HG03097 (cell line): Measurements from ENCODE around the gene RPL9.
"Not testable (repeated sequence)": the region's sequence is repeated elsewhere in the genome, so short reads cannot be mapped to it uniquely, and the experiment has no call there.

Source experiments
- ATAC-seq: cut with Tn5 transposase; IDR thresholded peaks from one replicate; pipeline ENCODE4 v1.9.1; 2021; ENCODE audit not compliant: unreplicated experiment, low FRiP score

Gene RPL9

DNA sequence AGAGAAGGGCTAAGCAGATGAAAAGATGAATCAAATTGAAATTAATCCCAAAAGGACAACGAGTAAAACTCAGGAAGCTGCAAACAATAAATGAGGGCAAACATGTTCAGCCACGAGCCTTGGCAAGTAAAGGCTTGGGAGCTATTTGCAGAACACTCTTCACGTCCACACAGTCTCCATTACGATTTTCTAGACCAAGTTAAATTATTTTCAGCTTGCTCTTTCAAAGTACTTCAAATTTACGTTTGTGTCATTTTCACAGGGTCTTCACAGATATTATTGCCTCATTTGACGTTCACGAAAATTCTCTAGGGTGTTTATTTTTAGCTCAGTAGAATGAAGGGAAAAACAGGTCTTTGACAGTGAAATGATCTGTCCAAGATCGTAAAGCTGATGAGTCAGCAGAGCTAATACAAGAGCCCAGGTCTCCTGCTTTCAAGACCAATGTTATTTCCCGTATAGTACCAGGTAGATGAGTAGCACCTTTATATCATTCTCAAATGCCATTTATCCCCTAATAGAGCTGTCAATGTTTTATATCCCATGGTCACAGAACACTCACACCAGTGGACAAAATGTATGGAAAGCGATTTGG, 31.1 kb downstream of the RPL9 start:
- ATAC-seq, result no peak

DNA sequence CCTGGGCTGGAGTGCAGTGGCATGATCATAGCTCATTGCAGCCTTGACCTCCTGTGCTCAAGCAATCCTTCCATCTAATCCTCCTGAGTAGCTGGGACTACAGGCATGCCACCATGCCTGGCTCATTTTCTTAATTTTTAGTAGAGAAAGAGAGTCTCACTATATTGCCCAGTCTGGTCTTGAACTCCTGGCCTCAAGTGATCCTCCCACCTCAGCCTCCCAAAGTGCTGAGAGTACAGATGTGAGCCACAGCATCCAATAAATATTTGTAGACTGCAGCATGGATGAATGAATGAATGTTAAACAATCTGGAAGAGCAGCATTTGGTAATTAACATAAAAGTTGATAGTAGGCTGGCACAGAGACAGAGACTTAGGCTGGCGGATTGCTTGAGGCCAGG, 32.0 kb downstream of the RPL9 start:
- ATAC-seq, result no peak

DNA sequence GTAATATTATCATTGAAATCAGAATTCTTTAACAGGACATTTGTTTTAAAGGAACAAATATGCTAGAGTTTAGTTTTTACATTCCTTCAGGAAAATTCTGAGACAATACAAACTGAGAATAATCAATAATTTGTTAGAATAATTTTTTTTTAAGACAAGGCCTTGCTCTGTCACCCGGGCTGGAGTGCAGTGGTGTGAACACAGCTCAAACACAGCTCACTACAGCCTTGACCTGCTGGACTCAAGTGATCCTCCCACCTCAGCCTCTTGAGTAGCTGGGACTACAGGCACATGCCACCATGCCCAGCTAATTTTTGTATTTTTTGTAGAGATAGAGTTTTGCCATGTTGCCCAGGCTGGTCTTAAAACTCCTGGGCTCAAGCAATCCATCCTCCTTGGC, 33.4 kb downstream of the RPL9 start:
- not testable (repeated sequence) for ATAC-seq

DNA sequence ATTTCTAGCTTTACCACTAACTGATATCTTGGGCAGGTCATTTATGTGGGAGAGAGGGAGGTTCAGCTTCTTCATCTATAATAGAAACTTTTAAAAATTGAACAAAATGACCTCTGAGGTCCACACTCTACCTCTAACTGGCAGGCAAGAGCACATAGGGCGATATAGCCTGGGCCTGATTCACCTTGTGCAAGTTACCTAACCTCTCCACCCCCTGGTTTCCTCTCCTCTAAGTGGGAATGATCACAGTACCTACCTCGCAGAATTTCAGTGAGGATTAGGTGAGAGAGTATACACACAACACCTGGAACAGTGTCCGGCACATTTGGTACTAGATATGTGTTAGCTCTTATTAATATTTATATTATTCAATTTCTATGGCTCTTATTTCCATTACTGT, 36.5 kb downstream of the RPL9 start:
- ATAC-seq, result no peak

DNA sequence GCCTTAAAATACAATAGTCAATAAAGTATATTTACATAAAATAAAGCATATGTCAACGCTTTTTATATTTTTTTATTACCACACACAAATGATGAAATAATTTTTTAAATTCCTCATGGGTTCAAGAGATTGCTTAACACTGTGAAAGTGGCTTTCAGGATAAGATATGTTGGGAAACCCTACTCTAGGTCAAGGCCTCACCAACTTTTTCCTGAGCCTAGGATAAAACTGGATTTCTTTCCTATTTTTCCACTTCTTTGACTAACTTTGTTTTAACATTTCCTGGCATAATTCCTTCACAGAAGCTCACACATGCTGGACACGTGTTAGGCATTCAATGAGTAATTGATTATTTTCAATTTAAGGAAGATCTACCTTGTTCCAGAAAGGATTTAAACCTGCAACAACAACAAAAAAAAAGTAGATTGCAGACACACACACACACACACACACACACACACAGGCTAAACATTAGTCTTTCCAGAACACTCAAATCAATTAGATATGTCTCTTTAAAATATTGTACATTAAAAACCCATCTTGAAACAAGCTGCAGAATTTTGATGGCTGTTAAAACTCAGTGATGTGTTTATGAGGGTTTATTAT, 42.9 kb downstream of the RPL9 start:
- ATAC-seq, result no peak

DNA sequence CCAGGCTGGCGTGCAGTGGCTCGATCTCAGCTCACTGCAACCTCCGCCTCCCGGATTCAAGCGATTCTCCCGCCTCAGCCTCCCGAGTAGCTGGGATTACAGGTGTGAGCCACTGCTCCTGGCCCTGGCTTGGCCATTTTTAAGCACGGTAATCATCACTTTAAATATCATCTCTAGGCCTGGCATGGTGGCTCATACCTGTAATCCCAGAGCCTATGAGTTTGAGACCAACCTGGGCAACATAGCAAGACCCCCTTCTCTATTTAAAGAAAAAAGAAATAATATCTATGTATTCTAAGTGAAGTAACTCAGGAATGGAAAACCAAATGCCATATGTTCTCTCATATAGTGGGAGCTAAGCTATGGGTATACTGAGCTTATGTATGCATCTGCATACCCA, 47.2 kb downstream of the RPL9 start:
- ATAC-seq, result not testable (repeated sequence)

DNA sequence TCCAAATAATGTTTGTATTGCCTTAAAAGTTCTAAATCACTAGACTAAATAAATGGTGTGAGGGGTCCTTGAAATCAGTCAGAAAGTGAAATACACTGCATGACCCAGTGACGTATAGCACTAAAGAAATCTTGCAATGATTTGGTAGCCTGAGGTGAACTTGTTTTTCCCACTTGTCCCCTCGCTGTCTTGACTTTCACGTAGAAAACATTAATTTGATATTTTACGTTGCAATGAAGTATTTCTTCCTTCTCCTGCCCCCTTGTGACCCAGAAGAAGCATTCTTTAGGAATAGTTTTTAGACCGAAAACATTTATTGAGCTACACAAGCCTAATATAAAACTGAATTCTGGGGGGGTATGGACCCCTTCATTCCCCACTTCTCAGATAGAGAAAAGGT, 48.3 kb downstream of the RPL9 start:
- no peak for ATAC-seq

DNA sequence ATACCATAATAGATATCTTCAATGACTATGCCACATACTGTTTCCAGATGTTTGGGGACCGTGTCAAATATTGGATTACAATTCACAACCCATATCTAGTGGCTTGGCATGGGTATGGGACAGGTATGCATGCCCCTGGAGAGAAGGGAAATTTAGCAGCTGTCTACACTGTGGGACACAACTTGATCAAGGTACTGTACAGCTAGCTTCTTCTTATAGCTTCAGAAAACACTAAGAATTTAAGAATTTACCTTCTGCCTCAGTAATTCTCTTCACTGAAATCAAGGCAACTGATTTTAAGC, 51.2 kb downstream of the RPL9 start:
- ATAC-seq, result no peak

DNA sequence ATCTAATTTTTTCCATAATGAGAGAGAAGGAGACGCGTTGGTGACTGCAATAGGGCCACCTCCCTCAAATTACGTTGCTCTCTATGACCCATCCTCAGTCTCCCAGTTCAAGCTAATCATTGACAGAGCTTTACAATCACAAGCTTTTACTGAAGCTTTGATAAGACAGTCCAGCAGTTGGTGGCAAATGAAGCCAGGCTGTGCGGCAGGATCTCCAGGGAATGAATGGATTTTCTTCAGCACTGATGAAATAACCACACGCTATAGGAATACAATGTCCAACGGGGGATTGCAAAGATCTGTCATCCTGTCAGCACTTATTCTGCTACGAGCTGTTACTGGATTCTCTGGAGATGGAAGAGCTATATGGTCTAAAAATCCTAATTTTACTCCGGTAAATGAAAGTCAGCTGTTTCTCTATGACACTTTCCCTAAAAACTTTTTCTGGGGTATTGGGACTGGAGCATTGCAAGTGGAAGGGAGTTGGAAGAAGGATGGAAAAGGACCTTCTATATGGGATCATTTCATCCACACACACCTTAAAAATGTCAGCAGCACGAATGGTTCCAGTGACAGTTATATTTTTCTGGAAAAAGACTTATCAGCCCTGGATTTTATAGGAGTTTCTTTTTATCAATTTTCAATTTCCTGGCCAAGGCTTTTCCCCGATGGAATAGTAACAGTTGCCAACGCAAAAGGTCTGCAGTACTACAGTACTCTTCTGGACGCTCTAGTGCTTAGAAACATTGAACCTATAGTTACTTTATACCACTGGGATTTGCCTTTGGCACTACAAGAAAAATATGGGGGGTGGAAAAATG, 51.7 kb downstream of the RPL9 start, which contains the start of gene KLB:
TSS of gene KLB (plus strand) at position 168 of the 821 bp plus-strand sequence. CDS start at position 188, 20 bp downstream.
- ATAC-seq, result no peak
